ENCODE measurements around the gene LIFR. TPM values are rescaled to one million over a fixed set of nuclear protein-coding genes. Genes with fewer than 3 reads are reported as not detected.

Gene LIFR
- total RNA-seq, 3 donors from 2014 or later = 179 to 225 (median 222) TPM

GRCh38 chr5:38589629-38590028, 33.2 kb upstream of the LIFR start:
- TF ChIP-seq CTCF (IDR thresholded peaks at IDR 0.05) (no peak), POLR2AphosphoS5 (IDR thresholded peaks at IDR 0.05) (no peak), POLR2A (IDR thresholded peaks at IDR 0.05) (no peak)
- Histone ChIP-seq H3K9me3 (no peaks in the 10 kb centered on the region), H3K36me3 (no peaks in the 10 kb centered on the region), H3K4me1 (no peaks in the 10 kb centered on the region), H3K27ac (no peak overlapping the region), H3K27me3 (no peaks in the 10 kb centered on the region), H3K4me3 (no peak overlapping the region)
- intact Hi-C loops (cut with DNase I; ENCODE audit: low total_unique reads) = loop anchor here (10.0 kb wide), 1 partner anchor 55 kb away; no protein-coding TSS in a partner anchor
- DNase-seq (ENCODE audit: low spot score in 2 of 2) = no peak

GRCh38 chr5:38585816-38586215, 29.4 kb upstream of the LIFR start:
- H3K9me3 ChIP-seq = no peaks in the 10 kb centered on the region
- H3K4me1 ChIP-seq = no peaks in the 10 kb centered on the region
- H3K27ac ChIP-seq = no peak overlapping the region
- TF ChIP-seq POLR2AphosphoS5 (IDR thresholded peaks at IDR 0.05) (no peak), CTCF (IDR thresholded peaks at IDR 0.05) (no peak), POLR2A (IDR thresholded peaks at IDR 0.05) (no peak)
- H3K4me3 ChIP-seq = no peak overlapping the region
- H3K36me3 ChIP-seq = no peaks in the 10 kb centered on the region
- H3K27me3 ChIP-seq = no peaks in the 10 kb centered on the region
- intact Hi-C loops (cut with DNase I; ENCODE audit: low total_unique reads) = no loop called here
- DNase-seq (ENCODE audit: low spot score in 2 of 2) = no peak

- no peaks in the 10 kb centered on the region for H3K27me3 ChIP-seq
These were observed 27.1 kb upstream of the LIFR start for GRCh38 chr5:38583500-38583899.

GRCh38 chr5:38582975-38583319, 26.5 kb upstream of the LIFR start:
- Histone ChIP-seq H3K4me1 (no peaks in the 10 kb centered on the region), H3K4me3 (no peak overlapping the region), H3K9me3 (no peaks in the 10 kb centered on the region), H3K27ac (no peak overlapping the region), H3K27me3 (no peaks in the 10 kb centered on the region), H3K36me3 (no peaks in the 10 kb centered on the region)
- DNase-seq (ENCODE audit: low spot score in 2 of 2) = no peak
- TF ChIP-seq CTCF (IDR thresholded peaks at IDR 0.05) = no peak
- TF ChIP-seq POLR2A (IDR thresholded peaks at IDR 0.05) = no peak
- TF ChIP-seq POLR2AphosphoS5 (IDR thresholded peaks at IDR 0.05) = no peak
- intact Hi-C loops (cut with DNase I; ENCODE audit: low total_unique reads) = no loop called here

More at GRCh38 chr5:38583500-38583899, 27.1 kb upstream of the LIFR start:
- Histone ChIP-seq H3K9me3 (no peaks in the 10 kb centered on the region), H3K4me1 (no peaks in the 10 kb centered on the region), H3K36me3 (no peaks in the 10 kb centered on the region), H3K4me3 (no peak overlapping the region), H3K27ac (no peak overlapping the region)
- TF ChIP-seq CTCF (IDR thresholded peaks at IDR 0.05) = no peak
- TF ChIP-seq POLR2AphosphoS5 (IDR thresholded peaks at IDR 0.05) = no peak
- TF ChIP-seq POLR2A (IDR thresholded peaks at IDR 0.05) = no peak
- intact Hi-C loops (cut with DNase I; ENCODE audit: low total_unique reads) = no loop called here
- no peak for DNase-seq (ENCODE audit: low spot score in 2 of 2)

GRCh38 chr5:38582293-38582974, 26.0 kb upstream of the LIFR start:
- Histone ChIP-seq H3K4me3 (no peak overlapping the region), H3K36me3 (no peaks in the 10 kb centered on the region), H3K9me3 (no peaks in the 10 kb centered on the region), H3K27ac (no peak overlapping the region), H3K27me3 (no peaks in the 10 kb centered on the region), H3K4me1 (no peaks in the 10 kb centered on the region)
- TF ChIP-seq POLR2A (IDR thresholded peaks at IDR 0.05) = no peak
- TF ChIP-seq CTCF (IDR thresholded peaks at IDR 0.05) = no peak
- TF ChIP-seq POLR2AphosphoS5 (IDR thresholded peaks at IDR 0.05) = no peak
- intact Hi-C loops (cut with DNase I; ENCODE audit: low total_unique reads) = no loop called here
- DNase-seq (ENCODE audit: low spot score in 2 of 2) = no peak
